NCI-H446 (cell line): ENCODE data around the gene SEMA3C.

Experiments used
- DNase-seq, 2 experiments: peaks; one replicate each; lab custom pipeline; 2025; lab: John Stamatoyannopoulos, UW

The SEMA3C gene

GRCh38 chr7:80848841-80849240 is 70.0 kb downstream of the SEMA3C start:
- DNase-seq: no peak

GRCh38 chr7:80847895-80848294 is 71.0 kb downstream of the SEMA3C start:
- DNase-seq: no peak

GRCh38 chr7:80847027-80847426 is 71.8 kb downstream of the SEMA3C start:
- no peak for DNase-seq

- DNase-seq: no peak
Measured at GRCh38 chr7:80844916-80845315, 73.9 kb downstream of the SEMA3C start.

GRCh38 chr7:80843018-80843677 is 75.7 kb downstream of the SEMA3C start:
- DNase-seq: no peak

GRCh38 chr7:80842022-80842790 is 76.6 kb downstream of the SEMA3C start:
- DNase-seq: no peak

GRCh38 chr7:80841423-80841955 is 77.4 kb downstream of the SEMA3C start:
- no peak for DNase-seq

GRCh38 chr7:80840681-80841080 is 78.2 kb downstream of the SEMA3C start:
- DNase-seq: no peak

GRCh38 chr7:80839855-80840254 is 79.0 kb downstream of the SEMA3C start:
- DNase-seq: no peak

GRCh38 chr7:80838643-80839042 is 80.2 kb downstream of the SEMA3C start:
- DNase-seq: no peak

- DNase-seq: no peak
Measured at GRCh38 chr7:80837345-80837744, 81.5 kb downstream of the SEMA3C start.

GRCh38 chr7:80835251-80835650 is 83.6 kb downstream of the SEMA3C start:
- no peak for DNase-seq

GRCh38 chr7:80833289-80834268 is 85.3 kb downstream of the SEMA3C start:
- DNase-seq: no peak

- DNase-seq: no peak
Measured at GRCh38 chr7:80832006-80832405, 86.8 kb downstream of the SEMA3C start.

GRCh38 chr7:80830584-80831285 is 88.1 kb downstream of the SEMA3C start:
- no peak for DNase-seq

- no peak for DNase-seq
Measured at GRCh38 chr7:80830010-80830409, 88.8 kb downstream of the SEMA3C start.

- no peak for DNase-seq
Measured at GRCh38 chr7:80829527-80829926, 89.3 kb downstream of the SEMA3C start.

GRCh38 chr7:80827239-80827633 is 91.6 kb downstream of the SEMA3C start:
- peak; percentile 24 to 36 for DNase-seq

GRCh38 chr7:80826520-80827238 is 92.2 kb downstream of the SEMA3C start:
- peak in 1 of 2 experiments; percentile 19 for DNase-seq

- DNase-seq: no peak
Measured at GRCh38 chr7:80825499-80825898, 93.4 kb downstream of the SEMA3C start.

GRCh38 chr7:80824253-80824652 is 94.6 kb downstream of the SEMA3C start:
- DNase-seq: no peak
